ENCODE measurements around the gene PLK5. TPM values are rescaled to one million over a fixed set of nuclear protein-coding genes. Genes with fewer than 3 reads are reported as not detected.
"Not testable (repeated sequence)": the region's sequence is repeated elsewhere in the genome, so short reads cannot be mapped to it uniquely, and the experiment has no call there.

The PLK5 gene
- total RNA-seq, 2 experiments from 2014 or later: not detected

GRCh38 chr19:1535699-1536098 lies 11.8 kb downstream of the PLK5 start:
- ATAC-seq; POLR2A ChIA-PET; H3K4me1 Mint-ChIP-seq (ENCODE audit: low read depth): not testable (repeated sequence)

GRCh38 chr19:1538978-1539377 lies 15.1 kb downstream of the PLK5 start:
- ATAC-seq (no peak), DNase-seq (no peak)
- CTCF ChIA-PET: interaction anchor here (0.7 kb wide), 1 partner anchor 61 kb away, joined by 3 read pairs; no protein-coding TSS in a partner anchor
- POLR2A ChIA-PET: no interaction called here
- H3K27ac Mint-ChIP-seq: no peak overlapping the region
- H3K9me3 Mint-ChIP-seq (ENCODE audit: insufficient read depth): no peaks in the 10 kb centered on the region
- no peaks in the 10 kb centered on the region for H3K36me3 Mint-ChIP-seq (ENCODE audit: low read depth)
- H3K4me3 Mint-ChIP-seq: no peak overlapping the region
- peaks cover 11% of the 10 kb centered on the region for H3K27me3 Mint-ChIP-seq (ENCODE audit: low read depth)
- no peaks in the 10 kb centered on the region for H3K4me1 Mint-ChIP-seq (ENCODE audit: low read depth)

More at GRCh38 chr19:1535699-1536098, 11.8 kb downstream of the PLK5 start:
- H3K36me3 Mint-ChIP-seq (ENCODE audit: low read depth); H3K4me3 Mint-ChIP-seq; H3K9me3 Mint-ChIP-seq (ENCODE audit: insufficient read depth); DNase-seq; H3K27ac Mint-ChIP-seq; H3K27me3 Mint-ChIP-seq (ENCODE audit: low read depth): not testable (repeated sequence)
- CTCF ChIA-PET: interaction anchor here (0.6 kb wide), 1 partner anchor 206 kb away, joined by 3 read pairs; no protein-coding TSS in a partner anchor

GRCh38 chr19:1539749-1540148 lies 15.9 kb downstream of the PLK5 start:
- peaks cover 11% of the 10 kb centered on the region for H3K27me3 Mint-ChIP-seq (ENCODE audit: low read depth)
- CTCF ChIA-PET; H3K36me3 Mint-ChIP-seq (ENCODE audit: low read depth); DNase-seq; ATAC-seq; POLR2A ChIA-PET; H3K9me3 Mint-ChIP-seq (ENCODE audit: insufficient read depth); H3K4me1 Mint-ChIP-seq (ENCODE audit: low read depth); H3K27ac Mint-ChIP-seq; H3K4me3 Mint-ChIP-seq: not testable (repeated sequence)

- POLR2A ChIA-PET: no interaction called here
- H3K9me3 Mint-ChIP-seq (ENCODE audit: insufficient read depth): no peaks in the 10 kb centered on the region
- CTCF ChIA-PET: no interaction called here
- peaks cover 11% of the 10 kb centered on the region for H3K27me3 Mint-ChIP-seq (ENCODE audit: low read depth)
- no peak overlapping the region for H3K27ac Mint-ChIP-seq
- H3K4me3 Mint-ChIP-seq: no peak overlapping the region
- no peak for ATAC-seq
- DNase-seq: no peak
- H3K4me1 Mint-ChIP-seq (ENCODE audit: low read depth): no peaks in the 10 kb centered on the region
- H3K36me3 Mint-ChIP-seq (ENCODE audit: low read depth): no peaks in the 10 kb centered on the region
Measured at GRCh38 chr19:1540365-1540925, 16.6 kb downstream of the PLK5 start.

GRCh38 chr19:1549332-1549945 lies 25.6 kb downstream of the PLK5 start:
- Mint-ChIP-seq H3K27me3 (ENCODE audit: low read depth) (peaks cover 6% of the 10 kb centered on the region), H3K27ac (no peak overlapping the region), H3K9me3 (ENCODE audit: insufficient read depth) (no peaks in the 10 kb centered on the region), H3K4me1 (ENCODE audit: low read depth) (peaks cover 4% of the 10 kb centered on the region), H3K4me3 (no peak overlapping the region), H3K36me3 (ENCODE audit: low read depth) (no peaks in the 10 kb centered on the region)
- no peak for ATAC-seq
- ChIA-PET POLR2A (no interaction called here), CTCF (no interaction called here)
- no peak for DNase-seq

GRCh38 chr19:1551068-1552040 lies 27.5 kb downstream of the PLK5 start:
- Mint-ChIP-seq H3K9me3 (ENCODE audit: insufficient read depth) (no peaks in the 10 kb centered on the region), H3K4me3 (no peak overlapping the region), H3K27me3 (ENCODE audit: low read depth) (peaks cover 6% of the 10 kb centered on the region), H3K4me1 (ENCODE audit: low read depth) (peaks cover under 1% of the 10 kb centered on the region), H3K36me3 (ENCODE audit: low read depth) (no peaks in the 10 kb centered on the region), H3K27ac (no peak overlapping the region)
- DNase-seq (no peak), ATAC-seq (no peak)
- ChIA-PET CTCF (interaction anchor here (1.5 kb wide), 1 partner anchor 245 kb away, joined by 3 read pairs; no protein-coding TSS in a partner anchor), POLR2A (no interaction called here)

GRCh38 chr19:1553415-1553814 lies 29.5 kb downstream of the PLK5 start:
- ATAC-seq: no peak

GRCh38 chr19:1554968-1555367 lies 31.1 kb downstream of the PLK5 start:
- no peak for ATAC-seq
- POLR2A ChIA-PET: no interaction called here
- CTCF ChIA-PET: no interaction called here
- H3K27ac Mint-ChIP-seq: no peak overlapping the region
- H3K27me3 Mint-ChIP-seq (ENCODE audit: low read depth): no peaks in the 10 kb centered on the region
- no peaks in the 10 kb centered on the region for H3K36me3 Mint-ChIP-seq (ENCODE audit: low read depth)
- H3K4me1 Mint-ChIP-seq (ENCODE audit: low read depth): no peaks in the 10 kb centered on the region
- H3K9me3 Mint-ChIP-seq (ENCODE audit: insufficient read depth): no peaks in the 10 kb centered on the region
- no peak overlapping the region for H3K4me3 Mint-ChIP-seq
- DNase-seq: no peak

More at GRCh38 chr19:1553415-1553814, 29.5 kb downstream of the PLK5 start:
- Mint-ChIP-seq H3K4me1 (ENCODE audit: low read depth) (no peaks in the 10 kb centered on the region), H3K27me3 (ENCODE audit: low read depth) (no peaks in the 10 kb centered on the region), H3K9me3 (ENCODE audit: insufficient read depth) (no peaks in the 10 kb centered on the region), H3K4me3 (no peak overlapping the region), H3K36me3 (ENCODE audit: low read depth) (no peaks in the 10 kb centered on the region), H3K27ac (no peak overlapping the region)
- DNase-seq: no peak
- CTCF ChIA-PET: no interaction called here
- POLR2A ChIA-PET: no interaction called here

DNA sequence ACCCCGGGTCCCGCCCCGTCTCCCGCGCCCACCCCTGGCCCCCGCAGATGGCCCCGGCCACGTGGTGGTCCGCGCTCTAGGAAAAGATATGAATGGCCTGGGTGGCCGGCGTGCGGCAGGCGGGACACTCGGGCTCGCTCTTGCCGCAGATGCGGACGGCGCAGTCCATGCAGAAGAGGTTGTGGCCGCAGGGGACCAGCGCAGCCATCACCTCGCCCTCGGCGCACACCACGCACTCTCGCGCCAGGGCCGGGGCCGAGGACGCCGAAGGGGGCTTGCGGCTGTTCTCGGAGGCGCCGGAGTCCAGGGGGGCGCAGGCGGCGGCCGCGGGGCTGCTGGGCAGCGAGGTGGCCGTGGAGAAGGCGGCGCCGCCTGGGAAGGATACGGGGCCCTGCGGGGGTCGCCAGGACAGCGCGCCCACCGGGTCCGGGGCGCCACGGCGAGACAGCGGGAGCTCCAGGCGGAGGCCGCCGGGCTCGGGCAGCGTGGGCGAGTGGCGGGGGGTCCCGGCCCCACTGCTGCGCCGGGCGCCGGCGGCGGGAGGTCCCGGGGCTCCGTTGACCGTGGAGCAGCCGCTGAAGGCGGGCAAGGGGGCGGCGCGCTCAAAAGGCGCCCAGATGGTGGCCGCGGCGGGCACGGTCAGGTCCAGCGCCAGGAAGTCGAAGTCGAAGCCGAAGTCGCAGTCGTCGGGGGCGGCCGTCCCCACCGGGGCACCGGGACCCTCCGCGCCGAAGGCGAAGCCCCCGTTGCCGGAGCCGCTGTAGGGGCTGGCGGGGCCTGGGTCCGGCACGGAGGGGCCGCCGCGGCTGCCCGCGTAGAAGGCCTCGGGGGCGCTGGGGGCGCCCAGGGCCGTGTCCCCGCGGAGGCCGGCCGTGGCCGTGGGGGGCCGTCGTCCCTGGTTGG lies 31.9 kb downstream of the PLK5 start:
- Mint-ChIP-seq H3K27me3 (ENCODE audit: low read depth) (no peaks in the 10 kb centered on the region), H3K9me3 (ENCODE audit: insufficient read depth) (no peaks in the 10 kb centered on the region), H3K27ac (no peak overlapping the region), H3K36me3 (ENCODE audit: low read depth) (no peaks in the 10 kb centered on the region), H3K4me3 (no peak overlapping the region), H3K4me1 (ENCODE audit: low read depth) (no peaks in the 10 kb centered on the region)
- ChIA-PET CTCF (no interaction called here), POLR2A (no interaction called here)
- ATAC-seq (no peak), DNase-seq (no peak)

- Mint-ChIP-seq H3K36me3 (ENCODE audit: low read depth) (no peaks in the 10 kb centered on the region), H3K4me3 (no peak overlapping the region), H3K27me3 (ENCODE audit: low read depth) (no peaks in the 10 kb centered on the region), H3K9me3 (ENCODE audit: insufficient read depth) (no peaks in the 10 kb centered on the region), H3K4me1 (ENCODE audit: low read depth) (no peaks in the 10 kb centered on the region), H3K27ac (no peak overlapping the region)
- no peak for DNase-seq
- ChIA-PET CTCF (no interaction called here), POLR2A (no interaction called here)
- no peak for ATAC-seq
Measured at GRCh38 chr19:1556390-1557070, 32.7 kb downstream of the PLK5 start.

DNA sequence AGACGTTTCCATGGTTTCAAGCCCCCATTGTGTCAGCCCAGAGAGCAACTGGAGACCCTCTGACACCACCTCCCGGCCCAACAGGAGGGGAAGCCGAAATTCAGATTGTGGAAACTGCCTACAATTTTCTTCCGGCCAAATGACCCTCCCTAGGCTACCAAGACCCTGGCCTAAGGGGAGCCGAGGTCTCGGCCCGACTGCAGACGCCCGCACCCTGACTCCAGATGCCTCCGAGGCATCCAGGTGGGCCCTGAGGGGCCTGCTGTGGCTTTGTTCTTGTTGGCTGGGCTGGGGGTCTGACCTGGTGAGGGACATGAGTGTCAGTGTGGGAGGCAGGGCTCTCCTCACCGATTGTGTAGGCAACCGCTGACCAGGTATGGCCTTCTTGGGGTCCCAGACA lies 34.7 kb downstream of the PLK5 start:
- CTCF ChIA-PET: interaction anchor here (1.8 kb wide), 1 partner anchor 12 kb away, joined by 4 read pairs; no protein-coding TSS in a partner anchor
- Mint-ChIP-seq H3K27ac (no peak overlapping the region), H3K27me3 (ENCODE audit: low read depth) (no peaks in the 10 kb centered on the region), H3K4me1 (ENCODE audit: low read depth) (no peaks in the 10 kb centered on the region), H3K9me3 (ENCODE audit: insufficient read depth) (no peaks in the 10 kb centered on the region), H3K36me3 (ENCODE audit: low read depth) (no peaks in the 10 kb centered on the region), H3K4me3 (no peak overlapping the region)
- ATAC-seq (no peak), DNase-seq (no peak)
- POLR2A ChIA-PET: interaction anchor here (0.6 kb wide), 1 partner anchor 569 kb away, joined by 3 read pairs; no protein-coding TSS in a partner anchor

Data from activated CD8-positive, alpha-beta T cell treated with anti-CD3 and anti-CD28 coated beads, Interleukin-2, amount 10 ng/mL, durations not matched to agents 7 days and 5 days (primary cell).